Nephron progenitor cell (in vitro differentiated cells): Measurements from ENCODE around the gene ICA1.

ENCODE experiments used
- DNase-seq: peaks from one replicate; pipeline ENCODE4 v3.0.0; 2021
- H3K27ac Mint-ChIP-seq: 2 replicates; pipeline ENCODE4 v1.8.0; 2021; ENCODE audit warnings: mild to moderate bottlenecking, moderate library complexity, mixed read lengths
- H3K27me3 Mint-ChIP-seq: 2 replicates; pipeline ENCODE4 v1.8.0; 2021; ENCODE audit warnings: mild to moderate bottlenecking, low read depth, mixed read lengths; ENCODE audit not compliant: poor library complexity
- H3K36me3 Mint-ChIP-seq: 2 replicates; pipeline ENCODE4 v1.8.0; 2021; ENCODE audit warnings: low read depth, mixed read lengths
- H3K4me1 Mint-ChIP-seq: 2 replicates; pipeline ENCODE4 v1.8.0; 2021; ENCODE audit warnings: mixed read lengths
- H3K4me3 Mint-ChIP-seq: 2 replicates; pipeline ENCODE4 v1.8.0; 2021; ENCODE audit warnings: mild to moderate bottlenecking, moderate library complexity, mixed read lengths
- H3K9me3 Mint-ChIP-seq: 2 replicates; pipeline ENCODE4 v1.8.0; 2021; ENCODE audit warnings: mild to moderate bottlenecking, moderate library complexity, mixed read lengths
- TF ChIP-seq, protein P1 (sequence below): fragments of 200-600 bp; sonication (generic); IDR thresholded peaks from 2 replicates; pipeline ENCODE4 v1.5.0; 2021; ENCODE audit warnings: antibody characterized with exemption

Gene ICA1

DNA sequence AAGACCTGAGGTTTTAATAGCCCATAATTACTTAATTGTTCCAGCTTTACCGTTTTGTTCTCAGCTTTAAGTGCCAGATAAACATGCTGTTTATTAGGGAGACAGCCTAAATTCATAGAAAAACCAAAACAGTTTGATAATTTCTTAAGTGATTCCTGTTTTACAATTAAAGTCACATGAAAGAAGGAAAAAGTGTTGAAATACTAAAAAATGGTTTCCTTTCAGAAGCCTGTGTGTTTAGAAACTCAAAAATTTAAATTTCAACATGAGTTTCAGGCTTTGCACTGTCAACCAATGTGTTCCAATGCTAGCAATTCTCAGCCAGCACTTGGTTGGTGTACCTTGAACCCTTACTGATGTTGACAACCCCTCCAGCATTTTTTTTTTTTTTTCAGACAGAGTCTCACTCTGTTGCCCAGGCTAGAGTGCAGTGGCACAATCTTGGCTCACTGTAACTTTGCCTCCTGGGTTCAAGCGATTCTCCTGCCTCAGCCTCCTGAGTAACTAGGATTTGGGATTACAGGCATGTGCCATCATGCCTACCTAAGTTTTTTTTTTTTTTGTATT lies 135.3 kb downstream of the ICA1 start:
- Mint-ChIP-seq H3K4me1 (peaks cover 6% of the 10 kb centered on the region), H3K4me3 (no peak overlapping the region), H3K27me3 (peaks cover 9% of the 10 kb centered on the region), H3K9me3 (no peaks in the 10 kb centered on the region), H3K36me3 (no peaks in the 10 kb centered on the region), H3K27ac (no peak overlapping the region)
- no peak for DNase-seq
- TF ChIP-seq, protein P1, sequence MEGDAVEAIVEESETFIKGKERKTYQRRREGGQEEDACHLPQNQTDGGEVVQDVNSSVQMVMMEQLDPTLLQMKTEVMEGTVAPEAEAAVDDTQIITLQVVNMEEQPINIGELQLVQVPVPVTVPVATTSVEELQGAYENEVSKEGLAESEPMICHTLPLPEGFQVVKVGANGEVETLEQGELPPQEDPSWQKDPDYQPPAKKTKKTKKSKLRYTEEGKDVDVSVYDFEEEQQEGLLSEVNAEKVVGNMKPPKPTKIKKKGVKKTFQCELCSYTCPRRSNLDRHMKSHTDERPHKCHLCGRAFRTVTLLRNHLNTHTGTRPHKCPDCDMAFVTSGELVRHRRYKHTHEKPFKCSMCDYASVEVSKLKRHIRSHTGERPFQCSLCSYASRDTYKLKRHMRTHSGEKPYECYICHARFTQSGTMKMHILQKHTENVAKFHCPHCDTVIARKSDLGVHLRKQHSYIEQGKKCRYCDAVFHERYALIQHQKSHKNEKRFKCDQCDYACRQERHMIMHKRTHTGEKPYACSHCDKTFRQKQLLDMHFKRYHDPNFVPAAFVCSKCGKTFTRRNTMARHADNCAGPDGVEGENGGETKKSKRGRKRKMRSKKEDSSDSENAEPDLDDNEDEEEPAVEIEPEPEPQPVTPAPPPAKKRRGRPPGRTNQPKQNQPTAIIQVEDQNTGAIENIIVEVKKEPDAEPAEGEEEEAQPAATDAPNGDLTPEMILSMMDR: no peak

DNA sequence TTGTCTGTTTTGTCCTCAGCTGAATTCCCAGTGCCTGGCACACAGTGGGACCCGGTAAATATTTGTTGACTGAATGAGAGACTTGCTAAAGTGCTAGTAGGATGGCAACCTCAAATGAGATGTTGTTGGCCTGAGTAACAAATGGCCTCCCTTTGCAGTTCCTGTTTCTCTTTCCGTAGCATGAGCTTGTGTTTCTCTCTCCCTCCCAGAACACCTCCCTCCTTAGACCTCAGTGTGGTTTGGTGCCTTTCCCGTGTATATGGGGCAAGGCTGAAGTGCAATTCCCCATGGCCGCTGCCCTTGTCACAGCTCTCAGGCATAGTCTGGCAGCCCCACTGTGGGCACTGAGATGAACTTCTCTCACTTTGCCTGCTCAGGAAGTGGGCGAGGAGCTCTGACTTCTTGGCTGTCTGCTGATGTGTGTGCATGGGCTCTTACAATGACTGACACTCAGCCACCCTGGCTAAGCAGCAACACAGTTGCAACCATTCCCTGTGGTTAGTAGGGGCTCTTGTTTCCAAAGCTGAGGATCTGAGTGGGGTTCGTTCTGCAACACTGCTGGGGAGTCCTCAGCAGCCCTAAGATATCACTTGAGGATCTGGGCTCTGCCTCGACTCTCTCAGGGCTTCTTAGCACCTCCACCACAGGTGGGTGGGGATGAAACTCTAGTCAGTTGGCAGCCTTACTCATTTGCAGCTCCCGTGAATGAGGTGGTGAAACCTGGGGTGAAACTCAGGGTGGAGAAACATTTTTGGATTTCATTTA lies 136.1 kb downstream of the ICA1 start:
- Mint-ChIP-seq H3K36me3 (no peaks in the 10 kb centered on the region), H3K4me1 (peaks cover 6% of the 10 kb centered on the region), H3K4me3 (no peak overlapping the region), H3K27ac (no peak overlapping the region), H3K27me3 (peaks cover 9% of the 10 kb centered on the region), H3K9me3 (no peaks in the 10 kb centered on the region)
- DNase-seq: no peak
- TF ChIP-seq, protein P1: no peak

DNA sequence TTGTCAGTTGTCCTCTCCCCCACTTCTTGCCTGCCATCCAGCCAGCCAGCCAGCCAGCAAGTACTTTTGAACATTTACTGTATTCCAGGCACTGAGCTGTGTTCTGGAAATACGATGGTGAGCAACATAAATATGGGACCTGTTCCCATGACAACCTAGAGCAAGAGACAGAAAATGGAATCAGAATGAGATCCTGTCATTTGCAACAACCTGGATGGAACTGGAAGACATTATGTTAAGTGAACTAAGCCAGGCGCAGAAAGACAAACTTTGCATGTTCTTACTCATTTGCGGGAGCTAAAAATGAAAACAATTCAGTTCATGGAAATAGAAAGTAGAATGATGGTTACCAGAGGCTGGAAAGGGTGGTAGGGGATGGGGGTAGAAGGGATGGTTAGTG lies 140.7 kb downstream of the ICA1 start:
- TF ChIP-seq, protein P1: no peak
- Mint-ChIP-seq H3K9me3 (no peaks in the 10 kb centered on the region), H3K36me3 (no peaks in the 10 kb centered on the region), H3K4me3 (no peak overlapping the region), H3K4me1 (no peaks in the 10 kb centered on the region), H3K27ac (no peak overlapping the region), H3K27me3 (peaks cover 4% of the 10 kb centered on the region)
- DNase-seq: no peak

DNA sequence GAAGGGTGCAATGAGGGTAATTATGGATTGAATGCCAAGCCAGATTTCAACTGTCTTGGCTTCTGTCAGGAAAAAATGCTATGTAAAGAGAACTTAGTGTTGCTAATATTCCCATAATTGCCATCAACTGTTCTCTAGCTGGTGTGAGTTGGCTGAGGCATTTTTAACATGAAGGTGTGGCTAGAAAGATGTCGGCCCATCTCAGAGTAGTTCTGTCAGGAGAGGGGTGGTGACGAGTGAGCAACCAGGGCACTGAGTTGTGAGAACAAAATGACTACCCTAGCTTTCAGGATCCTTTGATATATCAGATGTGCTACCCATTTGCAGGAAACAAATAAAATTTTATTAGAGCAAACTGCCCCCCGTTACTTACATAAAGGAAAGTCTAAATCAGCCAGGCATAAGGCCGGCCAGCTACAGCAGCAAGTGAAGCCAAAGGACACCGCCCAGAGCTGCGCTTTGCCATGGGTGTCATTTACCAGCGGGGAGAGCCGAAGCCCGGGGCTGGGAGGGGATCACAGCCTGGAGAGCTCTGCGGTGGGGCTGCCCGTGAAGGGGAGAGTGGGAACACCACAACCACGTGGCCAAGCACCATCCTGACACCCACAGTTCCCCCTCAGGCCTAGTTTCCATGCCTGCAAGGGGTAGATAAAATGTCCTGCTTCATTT lies 141.4 kb downstream of the ICA1 start:
- no peak overlapping the region for H3K27ac Mint-ChIP-seq
- no peaks in the 10 kb centered on the region for H3K36me3 Mint-ChIP-seq
- TF ChIP-seq, protein P1: no peak
- H3K9me3 Mint-ChIP-seq: no peaks in the 10 kb centered on the region
- DNase-seq: no peak
- no peaks in the 10 kb centered on the region for H3K4me1 Mint-ChIP-seq
- no peak overlapping the region for H3K4me3 Mint-ChIP-seq
- H3K27me3 Mint-ChIP-seq: peaks cover 4% of the 10 kb centered on the region

DNA sequence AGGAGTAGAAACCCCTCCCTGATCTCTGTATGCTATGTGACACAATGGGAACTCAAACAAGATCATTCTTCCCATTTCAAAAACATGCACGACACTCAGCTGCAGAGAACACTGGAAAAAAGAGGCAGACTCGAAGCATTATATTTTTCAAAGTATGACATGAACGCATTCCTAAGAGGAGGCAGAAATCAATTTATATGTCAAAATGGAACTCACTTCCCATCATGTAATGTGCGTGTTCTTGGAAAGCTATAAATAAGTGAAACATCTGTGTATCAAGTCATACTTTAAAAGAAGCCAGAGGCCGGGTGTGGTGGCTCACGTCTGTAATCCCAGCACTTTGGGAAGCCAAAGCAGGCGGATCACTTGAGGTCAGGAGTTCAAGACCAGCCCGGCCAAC lies 142.7 kb downstream of the ICA1 start:
- Mint-ChIP-seq H3K36me3 (no peaks in the 10 kb centered on the region), H3K27me3 (peaks cover 4% of the 10 kb centered on the region), H3K4me3 (no peak overlapping the region), H3K27ac (no peak overlapping the region), H3K4me1 (peaks cover 5% of the 10 kb centered on the region), H3K9me3 (no peaks in the 10 kb centered on the region)
- TF ChIP-seq, protein P1: no peak
- no peak for DNase-seq
